IMR-90 (cell line): Measurements from ENCODE around the gene PLCB4.

Experiments used
- CEBPB ChIP-seq: IDR thresholded peaks from 2 replicates; pipeline ENCODE4 v1.6.1; 2012; ENCODE audit warnings: low read depth, low read length, improper control_type of control experiment
- CTCF ChIP-seq: conservative IDR thresholded peaks from 2 replicates; pipeline ENCODE4 v1.5.1; 2012; ENCODE audit warnings: mild to moderate bottlenecking, low read depth, low read length, improper control_type of control experiment
- MAFK ChIP-seq: IDR thresholded peaks from 2 replicates; pipeline ENCODE4 v1.6.1; 2012; ENCODE audit warnings: low read depth, low read length, improper control_type of control experiment
- NFE2L2 ChIP-seq: fragments of 150-350 bp; IDR thresholded peaks from 2 replicates; pipeline ENCODE4 v1.6.1; 2016; ENCODE audit warnings: low read depth, mild to moderate bottlenecking, low read length
- POLR2A ChIP-seq: IDR thresholded peaks from 2 replicates; pipeline ENCODE4 v1.6.1; 2012; ENCODE audit warnings: mild to moderate bottlenecking, low read depth, low read length
- RAD21 ChIP-seq: IDR thresholded peaks from 2 replicates; pipeline ENCODE4 v1.6.1; 2012; ENCODE audit warnings: low read length, improper control_type of control experiment
- RFX5 ChIP-seq: IDR thresholded peaks from 2 replicates; pipeline ENCODE4 v1.8.0; 2012; ENCODE audit warnings: low read depth, mild to moderate bottlenecking, low read length, moderate library complexity
- SMC3 ChIP-seq: fragments of 150-350 bp; IDR thresholded peaks from 2 replicates; pipeline ENCODE4 v1.6.1; 2016; ENCODE audit warnings: low read depth, mild to moderate bottlenecking, antibody characterized with exemption, low read length, moderate library complexity
- TF ChIP-seq, protein P1 (sequence below): fragments of 150-350 bp; IDR thresholded peaks from 2 replicates; pipeline ENCODE4 v1.6.1; 2017; ENCODE audit warnings: mild to moderate bottlenecking, antibody characterized with exemption, low read length, low read depth

DNA sequence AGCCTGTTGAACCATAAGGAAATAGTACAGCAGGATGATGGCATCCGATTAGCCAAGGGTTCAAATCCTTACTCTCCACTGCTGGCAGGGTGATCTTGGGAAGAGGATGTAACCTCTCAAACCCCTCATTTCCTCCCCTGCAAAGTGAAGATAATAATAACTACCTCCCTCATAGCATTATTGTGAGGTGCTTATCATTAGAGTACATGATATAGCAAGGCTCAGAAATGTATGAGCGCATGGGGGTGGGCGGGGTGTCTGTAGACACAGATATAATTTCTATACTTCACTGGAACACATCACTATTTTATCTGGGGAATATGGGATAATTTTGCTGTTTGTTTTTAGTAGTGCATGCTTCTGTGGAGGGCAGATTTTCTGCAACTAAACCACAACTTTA lies 355.7 kb downstream of the PLCB4 start:
- TF ChIP-seq RFX5, result no peak
- TF ChIP-seq, protein P1, sequence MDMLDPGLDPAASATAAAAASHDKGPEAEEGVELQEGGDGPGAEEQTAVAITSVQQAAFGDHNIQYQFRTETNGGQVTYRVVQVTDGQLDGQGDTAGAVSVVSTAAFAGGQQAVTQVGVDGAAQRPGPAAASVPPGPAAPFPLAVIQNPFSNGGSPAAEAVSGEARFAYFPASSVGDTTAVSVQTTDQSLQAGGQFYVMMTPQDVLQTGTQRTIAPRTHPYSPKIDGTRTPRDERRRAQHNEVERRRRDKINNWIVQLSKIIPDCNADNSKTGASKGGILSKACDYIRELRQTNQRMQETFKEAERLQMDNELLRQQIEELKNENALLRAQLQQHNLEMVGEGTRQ, result no peak
- TF ChIP-seq POLR2A, result no peak
- no peak for TF ChIP-seq RAD21
- no peak for TF ChIP-seq CTCF
- TF ChIP-seq CEBPB, result no peak
- TF ChIP-seq NFE2L2, result no peak
- TF ChIP-seq SMC3, result no peak
- no peak for TF ChIP-seq MAFK
